Cerebellar nuclear complex (tissue), 1 donor: ENCODE data around the gene DCST1.
A peak's percentile ranks its signal among the peaks of the same experiment; 100 is the strongest.

Experiments used
- DNase-seq, 2 experiments: peaks; one replicate each; lab custom pipeline; 2025; lab: John Stamatoyannopoulos, UW

The DCST1 gene

DNA sequence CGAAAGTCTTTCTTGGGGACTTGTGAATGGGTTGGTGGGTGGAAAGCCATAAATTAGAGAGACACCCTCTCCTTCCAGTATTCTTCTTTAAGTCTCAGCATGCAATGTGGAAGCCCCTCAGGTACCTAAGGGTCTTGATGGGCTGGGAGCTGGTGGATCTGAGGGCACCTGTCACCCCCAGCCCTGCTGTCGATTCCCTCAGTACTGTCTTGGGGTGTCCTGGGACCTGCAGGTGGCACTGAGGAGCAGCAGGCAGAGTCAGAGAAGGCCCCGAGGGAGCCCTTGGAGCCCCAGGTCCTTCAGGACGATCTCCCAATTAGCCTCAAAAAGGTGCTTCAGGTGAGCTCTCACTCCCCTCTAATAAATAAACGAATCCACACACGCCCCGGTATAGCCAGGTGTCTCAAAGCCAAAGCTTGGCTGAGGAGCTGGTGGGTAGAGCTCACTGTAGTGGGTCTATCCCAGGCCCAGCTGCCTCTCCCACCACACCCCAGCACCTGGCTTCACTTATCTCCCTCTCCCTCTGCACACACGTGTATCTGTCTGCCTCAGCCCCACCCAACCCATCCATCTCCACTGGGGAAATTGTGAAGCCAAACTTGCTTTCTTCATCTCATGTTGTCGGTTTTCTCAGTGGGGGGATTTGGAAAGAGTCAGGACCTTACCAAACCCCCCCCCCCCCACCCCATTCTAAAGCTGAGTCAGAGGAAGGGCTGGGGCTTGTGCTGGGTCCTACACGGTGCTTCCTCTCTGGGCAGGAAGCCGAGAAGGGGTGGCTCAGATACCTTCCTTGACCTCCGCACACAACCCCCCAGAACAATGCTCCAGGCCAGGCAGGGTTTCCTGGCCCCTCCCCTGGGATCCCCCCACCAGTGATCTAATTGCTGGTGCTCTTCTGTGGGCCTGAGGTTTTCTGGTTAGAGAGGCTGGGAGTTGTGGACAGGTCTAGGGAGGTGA lies 19.1 kb downstream of the DCST1 start:
- no peak for DNase-seq

DNA sequence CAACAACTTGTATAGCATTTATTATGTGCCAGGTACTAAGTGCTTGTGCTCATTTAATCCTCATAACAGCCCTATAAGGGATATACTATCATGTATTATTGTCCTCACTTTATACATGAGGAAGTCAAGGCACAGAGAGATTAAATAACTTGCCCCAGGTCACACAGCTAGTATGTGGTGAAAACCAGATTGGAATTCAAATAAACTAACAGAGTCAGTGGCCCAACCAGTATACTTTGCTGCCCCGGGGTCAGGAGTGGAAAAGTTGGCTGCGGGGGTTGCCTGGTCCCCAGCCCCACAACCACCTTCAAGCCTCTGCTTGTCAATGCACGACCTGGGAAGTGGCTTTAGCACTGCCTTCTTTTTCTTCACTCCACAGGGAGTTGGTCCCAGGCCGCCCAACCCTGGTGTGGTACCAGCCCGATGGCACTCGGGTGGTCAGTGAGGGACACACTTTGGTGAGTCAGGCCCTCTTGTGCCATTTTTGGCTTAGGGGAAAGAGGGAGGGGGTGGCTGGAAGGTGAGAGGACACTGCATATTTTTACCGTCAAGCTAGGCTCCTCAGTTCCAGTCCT lies 20.0 kb downstream of the DCST1 start:
- DNase-seq = no peak

DNA sequence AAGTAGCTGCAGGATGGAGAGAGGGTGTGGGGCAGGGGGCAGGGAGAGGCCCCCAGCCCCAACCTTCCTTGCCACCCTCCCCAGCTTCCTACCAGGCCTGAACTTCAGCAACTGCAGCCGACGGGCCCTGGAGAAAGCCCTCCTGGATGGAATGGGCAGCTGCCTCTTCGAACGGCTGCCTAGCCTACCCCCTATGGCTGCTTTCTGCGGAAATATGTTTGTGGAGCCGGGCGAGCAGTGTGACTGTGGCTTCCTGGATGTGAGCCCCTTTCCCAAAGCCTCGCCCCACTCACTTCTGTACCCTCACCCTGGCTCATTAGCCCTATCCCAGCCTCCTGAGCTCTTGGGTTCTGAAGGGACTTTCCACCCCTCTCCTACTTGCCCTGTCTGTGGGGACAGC lies 23.5 kb downstream of the DCST1 start:
- DNase-seq = no peak

DNA sequence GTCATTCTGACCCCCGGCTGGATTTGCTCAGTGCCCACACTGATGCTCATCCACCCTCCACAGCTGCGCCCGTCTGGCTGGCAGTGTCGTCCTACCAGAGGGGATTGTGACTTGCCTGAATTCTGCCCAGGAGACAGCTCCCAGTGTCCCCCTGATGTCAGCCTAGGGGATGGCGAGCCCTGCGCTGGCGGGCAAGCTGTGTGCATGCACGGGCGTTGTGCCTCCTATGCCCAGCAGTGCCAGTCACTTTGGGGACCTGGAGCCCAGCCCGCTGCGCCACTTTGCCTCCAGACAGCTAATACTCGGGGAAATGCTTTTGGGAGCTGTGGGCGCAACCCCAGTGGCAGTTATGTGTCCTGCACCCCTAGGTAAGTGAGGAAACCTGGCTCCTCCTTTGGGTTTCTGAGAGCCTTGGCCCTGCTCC lies 24.2 kb downstream of the DCST1 start:
- DNase-seq = no peak

DNA sequence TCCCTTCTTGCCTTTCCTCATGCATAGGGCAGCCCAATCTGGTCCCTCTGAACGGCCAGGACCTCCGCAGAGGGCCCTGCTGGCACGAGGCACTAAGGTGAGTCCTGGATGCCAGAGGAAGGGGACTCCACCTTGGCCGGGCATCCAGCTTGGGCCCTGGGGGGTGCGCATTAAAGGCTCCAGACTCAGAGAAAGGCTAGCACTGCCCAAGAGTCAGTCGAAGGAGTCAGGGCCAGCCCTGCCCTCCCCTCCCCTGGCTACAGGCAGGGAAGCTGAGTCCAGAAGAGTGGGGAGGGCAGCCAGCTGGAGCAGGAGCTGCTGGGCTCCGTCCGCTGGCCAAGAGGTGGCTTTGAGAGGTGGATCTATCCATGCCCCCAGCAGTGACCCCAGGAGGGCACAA lies 27.1 kb downstream of the DCST1 start:
- no peak for DNase-seq

DNA sequence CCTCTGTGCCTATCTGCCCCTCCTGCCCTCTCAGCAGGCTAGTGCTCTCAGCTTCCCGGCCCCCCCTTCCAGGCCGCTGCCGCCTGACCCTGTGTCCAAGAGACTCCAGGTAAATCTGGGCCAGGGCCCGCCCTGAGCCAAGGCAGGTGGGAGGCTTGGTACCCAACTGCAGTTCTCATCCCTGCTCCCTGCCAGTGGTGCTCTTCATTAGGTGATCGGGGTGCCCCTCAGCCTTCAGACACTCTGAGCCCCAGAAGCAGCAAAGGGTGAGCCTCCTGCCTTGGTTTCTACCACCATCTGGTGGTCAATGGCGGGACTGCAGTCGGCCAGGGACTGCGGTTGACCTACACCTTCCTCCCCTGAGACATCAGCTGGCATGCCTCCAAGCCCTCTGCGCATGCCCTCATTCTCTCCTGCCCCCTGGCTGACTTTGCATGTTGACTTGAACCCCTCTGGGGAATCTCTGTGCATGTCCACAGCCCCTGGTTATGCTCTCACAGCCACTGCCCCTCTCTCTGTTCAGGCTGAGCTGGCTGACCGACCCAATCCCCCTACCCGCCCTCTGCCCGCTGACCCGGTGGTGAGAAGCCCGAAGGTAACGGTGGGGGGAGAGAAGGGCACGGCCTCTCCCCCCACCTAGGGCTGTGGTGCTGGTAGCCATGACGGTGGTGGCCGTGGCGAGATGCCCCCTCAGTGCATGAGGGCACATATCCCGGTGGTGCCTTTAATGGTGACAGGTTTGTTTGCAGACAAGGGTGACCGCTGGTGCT lies 27.9 kb downstream of the DCST1 start:
- peak in 1 of 2 experiments; percentile 28 for DNase-seq

DNA sequence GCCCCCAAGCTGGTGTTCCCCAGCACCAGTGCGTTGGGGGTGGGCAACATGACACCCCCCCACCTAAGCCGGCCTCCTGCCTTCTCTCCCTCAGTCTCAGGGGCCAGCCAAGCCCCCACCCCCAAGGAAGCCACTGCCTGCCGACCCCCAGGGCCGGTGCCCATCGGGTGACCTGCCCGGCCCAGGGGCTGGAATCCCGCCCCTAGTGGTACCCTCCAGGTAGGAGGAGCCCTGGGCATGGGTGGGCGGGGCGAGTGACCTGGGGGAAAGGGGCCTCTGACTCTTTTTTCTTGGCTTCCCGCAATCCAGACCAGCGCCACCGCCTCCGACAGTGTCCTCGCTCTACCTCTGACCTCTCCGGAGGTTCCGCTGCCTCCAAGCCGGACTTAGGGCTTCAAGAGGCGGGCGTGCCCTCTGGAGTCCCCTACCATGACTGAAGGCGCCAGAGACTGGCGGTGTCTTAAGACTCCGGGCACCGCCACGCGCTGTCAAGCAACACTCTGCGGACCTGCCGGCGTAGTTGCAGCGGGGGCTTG lies 28.6 kb downstream of the DCST1 start:
- no peak for DNase-seq

DNA sequence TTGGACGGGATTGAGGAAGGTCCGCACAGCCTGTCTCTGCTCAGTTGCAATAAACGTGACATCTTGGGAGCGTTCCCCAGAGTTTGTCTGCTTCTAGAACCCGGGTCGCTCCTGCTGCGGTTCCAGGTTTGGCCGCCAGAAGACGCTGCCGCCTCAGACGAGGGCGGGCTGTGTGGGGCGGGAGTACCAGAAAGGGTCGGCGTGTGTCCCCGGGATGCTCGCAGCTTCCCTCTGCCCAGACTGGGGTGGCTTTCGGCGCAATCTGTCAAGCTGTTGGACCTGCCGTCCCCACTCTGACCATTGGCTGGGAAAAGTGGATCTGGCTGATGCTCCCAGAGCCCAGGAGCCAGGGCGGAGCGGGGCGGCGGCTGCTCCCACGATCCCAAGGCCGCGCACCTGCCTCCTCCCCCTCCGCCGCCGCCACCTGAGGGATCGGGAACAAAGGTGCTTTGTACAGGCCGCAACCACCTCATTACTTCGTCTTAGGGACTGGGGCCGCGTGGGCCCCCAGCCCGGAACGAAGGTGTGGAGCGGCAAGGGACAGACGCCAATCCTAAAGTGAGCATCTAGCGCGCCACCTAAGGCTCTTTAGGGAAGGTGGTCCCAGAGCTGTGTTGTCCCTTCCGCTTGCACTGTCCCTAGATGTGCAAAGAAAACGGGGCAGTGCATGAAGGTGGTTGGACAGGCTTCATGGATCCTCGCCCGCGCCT lies 29.2 kb downstream of the DCST1 start:
- no peak for DNase-seq

DNA sequence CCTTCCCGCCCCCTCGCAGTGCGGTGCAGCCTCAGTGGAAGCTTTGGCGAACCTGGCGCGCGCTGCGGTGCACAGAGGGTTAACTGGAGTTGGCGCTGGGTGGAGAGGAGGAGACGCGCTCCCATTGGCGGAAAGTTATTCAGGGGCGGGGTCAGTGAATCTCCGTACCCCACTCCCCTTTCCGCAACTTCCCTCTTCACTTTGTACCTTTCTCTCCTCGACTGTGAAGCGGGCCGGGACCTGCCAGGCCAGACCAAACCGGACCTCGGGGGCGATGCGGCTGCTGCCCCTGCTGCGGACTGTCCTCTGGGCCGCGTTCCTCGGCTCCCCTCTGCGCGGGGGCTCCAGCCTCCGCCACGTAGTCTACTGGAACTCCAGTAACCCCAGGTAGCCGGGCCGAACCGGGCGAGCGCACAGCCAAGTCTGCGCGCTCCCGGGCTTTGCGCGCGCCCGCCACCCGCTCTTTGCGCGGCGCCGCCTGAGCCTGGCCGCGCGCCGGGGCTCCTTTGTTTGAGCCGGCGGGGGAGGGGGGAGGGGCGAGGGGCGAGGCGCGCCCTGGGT lies 30.0 kb downstream of the DCST1 start, which contains the start of gene EFNA4:
Gene EFNA4, plus strand, starts transcription at position 191 of the 561 bp plus-strand sequence. Its CDS starts 84 bp downstream, at position 275.
- no peak for DNase-seq

DNA sequence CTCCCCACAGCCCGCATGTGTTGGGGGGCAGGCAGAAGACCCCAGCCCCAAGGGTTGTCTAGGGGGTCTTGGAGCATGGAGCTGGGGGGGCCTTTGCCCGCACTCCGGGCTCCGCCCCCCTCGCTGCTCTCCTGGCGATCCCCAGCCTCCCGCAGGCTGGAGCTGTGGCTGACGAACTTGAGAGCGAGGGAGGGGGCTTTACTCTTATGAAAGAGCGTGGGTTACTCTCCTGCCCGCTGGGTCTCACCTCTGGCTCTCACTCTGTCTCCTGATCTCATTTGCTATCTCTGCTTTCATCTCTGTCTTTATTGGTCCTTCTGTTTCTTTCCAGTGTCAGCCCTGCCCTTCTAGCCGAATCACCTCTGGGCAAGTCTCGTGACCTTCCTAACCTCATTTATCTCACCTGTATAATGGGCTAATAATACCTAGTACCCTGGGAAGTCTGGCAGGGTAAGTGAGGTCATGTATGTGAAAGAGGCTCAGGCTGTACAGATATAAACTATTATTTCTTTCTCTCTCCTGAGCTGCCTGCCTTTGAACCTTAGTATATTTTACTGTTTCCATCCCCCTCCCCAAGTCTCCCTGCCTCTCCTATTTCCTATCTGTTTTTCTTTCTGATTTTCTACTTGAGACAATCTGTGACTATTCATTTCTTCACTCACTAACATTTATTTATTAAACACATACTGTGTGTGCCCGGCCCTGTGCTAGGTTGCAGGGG lies 30.6 kb downstream of the DCST1 start:
- no peak for DNase-seq

DNA sequence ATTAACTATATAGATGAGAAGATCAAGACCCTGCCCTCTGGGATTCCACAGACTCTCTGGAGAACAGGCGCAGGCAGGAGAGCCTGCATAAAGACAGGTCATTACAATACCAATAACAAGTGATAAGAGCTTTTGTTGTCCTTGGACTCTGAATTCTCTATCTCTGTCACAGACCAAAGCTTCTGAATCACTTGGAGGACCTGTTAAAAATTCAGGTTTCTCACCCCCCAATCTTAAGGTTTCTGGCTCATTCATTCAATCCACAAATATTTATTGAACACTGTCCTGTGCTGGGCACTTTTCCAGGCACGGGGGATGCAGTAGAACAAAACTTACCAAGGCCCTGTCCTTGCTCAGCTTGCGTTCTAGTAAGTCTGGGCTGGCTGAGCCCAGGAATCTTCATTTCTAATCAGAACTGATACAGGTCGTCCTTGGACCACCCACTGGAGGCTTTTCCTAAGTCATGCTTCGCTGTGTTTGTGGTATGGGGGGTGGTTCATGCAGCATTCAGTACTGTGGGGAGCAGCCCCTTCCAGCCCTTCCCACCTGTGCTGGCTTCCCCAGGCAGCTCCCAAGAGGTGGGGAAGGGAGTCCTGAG lies 31.3 kb downstream of the DCST1 start:
- DNase-seq = no peak

DNA sequence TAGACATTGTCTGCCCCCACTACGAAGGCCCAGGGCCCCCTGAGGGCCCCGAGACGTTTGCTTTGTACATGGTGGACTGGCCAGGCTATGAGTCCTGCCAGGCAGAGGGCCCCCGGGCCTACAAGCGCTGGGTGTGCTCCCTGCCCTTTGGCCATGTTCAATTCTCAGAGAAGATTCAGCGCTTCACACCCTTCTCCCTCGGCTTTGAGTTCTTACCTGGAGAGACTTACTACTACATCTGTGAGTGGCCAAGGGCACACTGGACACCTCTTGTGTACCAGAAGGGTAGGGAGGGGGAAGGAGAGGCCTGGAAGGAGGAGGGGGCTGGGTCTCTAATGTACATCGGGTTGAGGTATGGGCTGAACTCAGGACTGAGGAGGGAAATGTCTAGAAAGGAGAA lies 33.2 kb downstream of the DCST1 start:
- DNase-seq = no peak

DNA sequence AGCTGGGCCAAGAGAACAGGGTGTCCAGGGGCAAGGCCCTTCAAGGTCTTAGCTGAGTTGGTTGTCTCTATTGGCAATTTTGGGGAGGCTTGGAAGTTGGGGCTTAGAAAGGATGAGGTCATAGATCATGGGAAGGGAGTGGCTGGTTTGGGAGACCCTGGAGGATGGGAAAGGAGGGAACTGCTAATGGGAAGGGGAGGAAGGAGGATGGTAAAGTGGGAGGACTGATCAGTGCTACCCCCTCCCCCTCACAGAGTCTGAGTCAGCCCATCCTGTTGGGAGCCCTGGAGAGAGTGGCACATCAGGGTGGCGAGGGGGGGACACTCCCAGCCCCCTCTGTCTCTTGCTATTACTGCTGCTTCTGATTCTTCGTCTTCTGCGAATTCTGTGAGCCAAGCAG lies 35.0 kb downstream of the DCST1 start:
- DNase-seq = no peak

DNA sequence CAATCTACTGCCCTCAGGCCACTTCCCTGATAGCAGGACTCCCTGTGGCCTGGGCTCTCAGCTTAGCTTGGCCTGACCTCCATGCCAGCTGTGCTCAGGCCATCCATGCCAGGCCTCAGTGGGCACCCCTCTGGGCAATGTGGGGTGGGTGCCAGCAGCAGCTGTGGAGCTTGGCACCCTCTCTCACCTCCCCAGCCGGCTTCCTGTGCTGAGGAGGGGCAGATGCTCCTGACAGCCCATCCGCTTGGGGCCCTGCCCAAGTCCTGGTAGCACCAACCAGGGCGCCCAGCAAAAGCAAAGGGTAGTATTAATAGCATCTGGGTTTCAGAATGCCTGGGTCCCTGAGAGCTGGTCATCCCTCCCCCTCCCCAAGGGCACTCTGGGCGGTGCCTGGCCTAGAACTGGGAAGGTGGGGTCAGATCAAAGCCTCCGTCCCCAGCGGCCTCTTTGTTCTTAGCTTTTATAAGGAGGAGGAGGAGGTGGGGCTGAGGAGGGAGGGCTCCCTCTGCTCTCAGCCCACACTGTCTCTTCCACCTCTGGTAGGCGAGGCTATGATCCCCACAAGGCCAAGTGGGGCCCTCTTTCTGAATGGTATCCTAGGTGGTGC lies 36.0 kb downstream of the DCST1 start:
- no peak for DNase-seq

DNA sequence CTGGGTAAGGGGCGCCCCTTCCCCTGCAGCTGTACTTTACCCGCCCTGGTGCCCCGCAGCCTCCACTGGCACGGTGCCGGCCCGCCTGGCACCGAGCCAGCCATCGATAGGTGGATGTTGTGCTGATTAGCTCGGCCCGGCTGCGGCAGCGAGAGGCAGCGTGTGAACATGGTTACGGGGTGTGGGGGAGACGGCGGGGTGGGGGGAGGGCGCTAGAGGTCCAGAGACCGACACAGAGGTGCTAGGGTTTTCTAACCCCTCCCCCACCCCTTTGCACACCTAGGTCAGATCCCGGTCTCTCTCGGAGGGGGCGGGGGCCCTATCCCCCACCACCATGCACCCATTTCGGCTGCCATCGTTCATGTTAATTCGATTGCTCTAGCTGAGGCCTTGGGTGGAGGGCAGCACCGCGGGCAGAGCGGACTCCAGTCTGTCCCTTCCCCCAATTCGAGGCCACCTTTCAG lies 36.6 kb downstream of the DCST1 start:
- DNase-seq = no peak

DNA sequence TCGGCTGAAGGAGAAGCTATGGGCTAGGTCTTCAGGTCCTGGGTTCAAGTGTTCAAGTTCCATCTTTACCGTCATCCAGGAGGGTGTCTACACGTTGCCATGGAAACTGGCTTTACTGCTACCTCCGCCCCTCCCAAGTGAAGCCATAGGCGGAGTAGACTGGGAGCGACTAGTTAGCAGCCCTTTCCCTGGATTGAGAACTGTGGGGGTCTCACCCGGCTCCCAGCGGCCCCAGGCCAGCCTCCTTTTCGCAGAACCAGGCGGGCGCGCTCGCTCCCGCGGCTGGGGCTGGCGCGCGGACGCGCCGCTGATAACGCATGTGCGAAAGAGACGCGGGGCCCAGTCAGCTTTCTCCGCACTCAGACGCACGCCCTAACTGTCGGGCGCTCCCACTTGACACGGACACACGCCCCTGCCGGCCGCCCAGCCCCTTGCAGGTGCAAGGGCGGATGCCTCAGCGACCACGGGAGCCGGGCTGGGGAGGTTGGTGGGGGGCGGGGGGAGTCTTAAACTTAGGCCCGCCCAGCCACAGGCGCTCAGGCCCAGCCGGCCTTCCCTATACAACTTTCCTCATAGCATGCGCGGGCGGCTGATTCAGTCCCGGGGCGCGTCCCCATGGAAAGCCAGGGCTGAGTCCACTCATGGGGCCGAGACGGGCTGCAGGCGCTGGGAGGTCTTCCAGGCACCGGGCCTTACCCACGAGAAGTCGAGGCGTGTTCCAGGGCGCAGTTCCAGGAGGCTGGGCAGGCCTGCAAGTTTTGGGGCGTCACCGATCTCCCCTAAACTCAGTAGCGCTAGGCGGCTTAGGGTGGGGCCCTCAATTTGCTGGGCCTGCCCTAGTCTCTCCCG lies 37.3 kb downstream of the DCST1 start:
- DNase-seq = peak in 1 of 2 experiments; percentile 25

DNA sequence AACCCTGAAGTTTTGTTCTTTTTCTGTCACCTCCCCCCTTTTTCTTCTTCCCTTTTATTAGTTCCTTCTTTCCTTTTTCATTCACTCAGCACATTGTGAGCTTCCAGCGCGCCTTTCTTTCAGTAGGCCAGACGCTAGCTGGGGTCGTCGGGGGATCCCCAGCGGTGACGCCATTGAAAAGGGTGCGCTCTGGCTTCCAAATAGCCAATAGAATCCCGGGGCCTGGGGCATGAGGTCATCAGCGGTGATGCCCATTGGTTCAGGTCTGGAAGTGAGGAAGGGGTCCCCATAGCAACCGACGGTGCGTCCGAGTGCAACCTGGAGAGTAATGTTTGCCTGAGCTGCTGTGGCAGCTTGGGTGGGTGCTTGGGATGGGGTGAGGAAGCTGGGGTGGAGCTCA lies 38.1 kb downstream of the DCST1 start:
- no peak for DNase-seq

DNA sequence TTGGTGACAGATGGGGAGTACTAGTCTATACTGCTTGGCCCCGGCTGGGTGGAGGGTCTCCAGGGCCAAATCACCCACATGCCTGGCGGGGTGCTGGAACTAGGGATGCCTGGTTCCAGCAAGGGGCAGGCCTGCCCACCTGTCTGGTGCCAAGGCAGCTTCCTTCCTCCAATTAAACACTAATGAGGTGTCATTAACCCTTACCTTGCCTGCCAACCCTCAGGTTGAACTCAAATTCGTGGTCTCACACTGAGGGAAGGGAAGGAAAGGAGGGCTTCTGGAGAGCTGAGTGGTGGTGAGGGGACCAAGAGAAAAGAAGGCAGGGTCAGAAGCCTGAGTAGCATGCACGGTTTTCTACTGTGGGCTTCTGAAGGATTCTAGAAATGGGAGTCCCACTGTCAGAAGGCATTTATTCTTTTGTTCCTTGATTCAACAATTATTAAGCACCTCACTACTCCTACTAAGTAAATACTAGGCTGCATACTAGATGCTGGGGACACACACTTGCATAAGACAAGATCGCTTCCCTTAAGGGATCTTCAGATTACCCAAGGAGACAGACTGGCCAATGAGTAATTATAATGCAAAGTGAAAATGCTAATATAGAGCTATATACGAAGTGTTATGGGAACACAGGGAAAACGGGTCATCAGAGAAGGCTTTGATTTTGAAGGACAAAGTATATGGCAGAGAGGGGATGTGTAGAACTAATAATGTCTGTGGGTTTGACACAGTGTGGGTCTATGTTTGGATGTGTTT lies 39.1 kb downstream of the DCST1 start:
- no peak for DNase-seq
